ENCODE results near the gene NEGR1.

DNA sequence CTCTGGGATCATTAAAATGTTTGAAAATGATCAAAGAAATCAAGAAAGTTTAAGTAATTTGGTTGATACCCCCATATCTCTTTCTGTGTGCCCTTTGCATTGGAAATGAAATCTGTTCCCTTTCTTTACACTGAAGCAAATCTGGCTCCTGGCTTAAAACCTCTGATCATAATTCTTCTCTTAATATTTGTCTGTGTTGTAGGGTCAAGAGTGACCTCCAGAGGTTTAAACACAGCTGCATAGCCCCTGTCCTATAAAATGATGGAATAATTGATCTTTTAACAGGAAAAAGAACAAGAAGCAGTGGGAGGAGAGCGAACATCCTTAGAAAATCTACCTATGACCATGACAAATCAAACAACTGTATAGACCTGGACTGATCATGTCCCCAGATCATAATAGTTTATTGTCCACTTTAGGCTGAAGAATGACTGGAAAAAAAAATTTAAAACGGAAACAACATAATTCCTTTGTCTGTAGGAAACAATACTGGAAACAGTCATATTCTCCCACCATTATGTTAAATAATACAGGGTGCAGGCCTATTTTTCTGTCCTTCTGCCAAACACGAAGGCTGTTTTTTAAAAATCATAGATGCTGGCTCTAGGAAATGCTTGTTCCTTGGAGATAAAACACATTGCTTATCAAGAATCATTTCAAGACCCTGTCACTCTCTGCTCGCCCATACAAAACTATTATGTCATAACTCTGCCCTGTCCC, 184.3 kb downstream of the NEGR1 start:
- TF ChIP-seq, protein P1, sequence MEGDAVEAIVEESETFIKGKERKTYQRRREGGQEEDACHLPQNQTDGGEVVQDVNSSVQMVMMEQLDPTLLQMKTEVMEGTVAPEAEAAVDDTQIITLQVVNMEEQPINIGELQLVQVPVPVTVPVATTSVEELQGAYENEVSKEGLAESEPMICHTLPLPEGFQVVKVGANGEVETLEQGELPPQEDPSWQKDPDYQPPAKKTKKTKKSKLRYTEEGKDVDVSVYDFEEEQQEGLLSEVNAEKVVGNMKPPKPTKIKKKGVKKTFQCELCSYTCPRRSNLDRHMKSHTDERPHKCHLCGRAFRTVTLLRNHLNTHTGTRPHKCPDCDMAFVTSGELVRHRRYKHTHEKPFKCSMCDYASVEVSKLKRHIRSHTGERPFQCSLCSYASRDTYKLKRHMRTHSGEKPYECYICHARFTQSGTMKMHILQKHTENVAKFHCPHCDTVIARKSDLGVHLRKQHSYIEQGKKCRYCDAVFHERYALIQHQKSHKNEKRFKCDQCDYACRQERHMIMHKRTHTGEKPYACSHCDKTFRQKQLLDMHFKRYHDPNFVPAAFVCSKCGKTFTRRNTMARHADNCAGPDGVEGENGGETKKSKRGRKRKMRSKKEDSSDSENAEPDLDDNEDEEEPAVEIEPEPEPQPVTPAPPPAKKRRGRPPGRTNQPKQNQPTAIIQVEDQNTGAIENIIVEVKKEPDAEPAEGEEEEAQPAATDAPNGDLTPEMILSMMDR (IDR thresholded peaks at IDR 0.05; ENCODE audit: low read depth, low read length) = no peak
- TF ChIP-seq EZH2phosphoT487 (IDR thresholded peaks at IDR 0.05; ENCODE audit: low read depth) = no peak
